NK-92 (cell line): Measurements from ENCODE around the gene DLGAP3.

Experiments
- DNase-seq: peaks from one replicate; lab custom pipeline; 2025; ENCODE audit not compliant: unreplicated experiment; lab: John Stamatoyannopoulos, UW

DLGAP3 gene

DNA sequence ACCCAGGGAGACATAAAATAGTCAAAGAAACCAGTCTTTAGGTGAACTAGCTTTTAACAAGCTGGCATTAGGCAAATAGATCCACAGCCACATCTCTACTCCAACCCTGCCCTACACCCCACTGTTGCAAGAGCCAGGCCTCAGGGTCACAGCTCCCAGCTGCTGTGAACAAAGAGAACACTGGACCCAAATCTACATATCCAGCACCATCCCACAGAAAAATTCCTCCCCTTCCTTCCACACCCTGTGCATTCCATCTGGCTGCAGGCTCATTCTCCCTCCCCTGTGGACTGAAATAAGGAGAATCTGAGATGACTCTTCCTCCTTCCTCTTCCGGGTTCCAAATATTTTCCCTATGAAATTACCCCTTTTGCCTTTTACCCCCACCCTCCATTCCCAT is 23.2 kb downstream of the DLGAP3 start:
- no peak for DNase-seq

DNA sequence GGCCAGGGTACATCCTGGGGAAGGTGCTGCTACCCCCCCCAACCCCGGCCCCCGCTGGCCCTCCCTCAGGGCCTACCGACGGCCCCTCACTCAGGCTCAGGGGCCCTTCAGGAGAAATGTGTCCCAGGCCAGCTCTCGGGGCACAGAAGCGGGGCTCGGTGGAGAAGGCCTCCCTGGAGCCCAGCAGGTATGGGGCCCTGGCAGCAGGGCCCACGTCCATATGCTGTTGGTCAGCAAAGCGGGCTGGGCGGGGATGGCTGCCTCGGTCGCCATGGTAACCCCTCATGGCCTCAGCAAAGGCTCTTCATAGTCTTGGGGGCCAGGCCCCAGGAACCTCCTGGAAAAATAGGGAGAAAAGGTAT is 24.4 kb downstream of the DLGAP3 start:
- DNase-seq, result no peak

DNA sequence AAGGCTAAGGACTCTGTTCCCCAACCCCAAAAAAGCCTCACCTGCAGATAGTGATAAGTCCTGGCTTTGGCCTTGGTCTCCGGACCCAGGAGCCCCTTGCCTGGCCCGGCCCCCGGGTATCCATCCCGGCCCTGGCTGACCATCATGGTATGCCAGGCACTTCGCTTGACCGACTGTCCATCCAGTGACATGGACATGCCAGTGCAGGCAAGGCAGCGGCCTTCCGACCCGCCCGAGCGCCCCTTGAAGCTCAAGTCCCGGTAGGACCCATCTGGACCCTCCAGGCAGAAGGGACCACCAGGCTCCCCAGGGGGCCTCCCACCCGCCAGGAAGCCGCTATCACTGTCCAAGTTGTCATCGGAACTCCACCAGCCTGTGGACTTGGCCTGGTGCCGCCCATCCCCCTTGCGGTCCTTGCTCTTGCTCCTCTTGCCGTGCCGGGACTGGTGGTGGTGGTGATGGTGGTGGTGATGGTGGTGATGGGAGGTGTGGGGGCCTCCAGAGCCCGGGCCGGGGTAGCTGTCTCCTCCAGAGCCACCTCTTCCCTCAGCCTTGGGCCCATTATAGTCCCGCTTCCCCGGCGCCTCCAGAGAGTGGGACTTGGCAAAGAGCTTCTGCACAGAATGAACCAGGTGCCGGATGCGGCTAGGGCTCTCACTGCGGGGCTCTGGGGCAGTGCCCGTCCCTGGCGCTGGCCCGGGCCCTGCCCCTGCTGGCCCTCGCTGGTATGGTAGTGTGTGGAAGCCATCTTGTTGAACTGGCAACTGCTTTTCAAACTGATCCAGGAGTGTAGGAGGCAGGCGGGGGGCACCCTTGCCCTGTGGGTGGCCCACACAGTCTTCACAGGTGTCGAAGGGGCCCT is 25.0 kb downstream of the DLGAP3 start:
- no peak for DNase-seq

DNA sequence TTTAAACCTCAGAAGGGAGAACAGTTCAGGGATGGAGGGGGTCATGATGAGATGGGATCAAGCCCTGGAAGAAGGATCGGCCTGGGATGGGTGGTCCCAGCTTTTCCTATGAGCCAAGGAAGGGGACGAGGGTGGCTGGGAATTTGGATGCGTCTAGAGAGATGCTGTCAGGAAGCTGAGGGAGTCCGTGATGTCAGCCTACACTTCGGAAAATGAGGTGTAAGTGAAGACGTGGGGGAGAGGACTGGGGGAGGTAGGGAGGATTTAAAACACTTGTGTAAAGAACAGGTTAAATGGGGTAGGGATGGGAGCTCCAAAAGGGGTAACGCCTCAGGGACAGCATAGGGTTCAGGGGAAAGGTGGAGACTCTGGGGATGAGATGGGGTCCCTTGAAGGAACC is 27.5 kb downstream of the DLGAP3 start:
- DNase-seq, result no peak

DNA sequence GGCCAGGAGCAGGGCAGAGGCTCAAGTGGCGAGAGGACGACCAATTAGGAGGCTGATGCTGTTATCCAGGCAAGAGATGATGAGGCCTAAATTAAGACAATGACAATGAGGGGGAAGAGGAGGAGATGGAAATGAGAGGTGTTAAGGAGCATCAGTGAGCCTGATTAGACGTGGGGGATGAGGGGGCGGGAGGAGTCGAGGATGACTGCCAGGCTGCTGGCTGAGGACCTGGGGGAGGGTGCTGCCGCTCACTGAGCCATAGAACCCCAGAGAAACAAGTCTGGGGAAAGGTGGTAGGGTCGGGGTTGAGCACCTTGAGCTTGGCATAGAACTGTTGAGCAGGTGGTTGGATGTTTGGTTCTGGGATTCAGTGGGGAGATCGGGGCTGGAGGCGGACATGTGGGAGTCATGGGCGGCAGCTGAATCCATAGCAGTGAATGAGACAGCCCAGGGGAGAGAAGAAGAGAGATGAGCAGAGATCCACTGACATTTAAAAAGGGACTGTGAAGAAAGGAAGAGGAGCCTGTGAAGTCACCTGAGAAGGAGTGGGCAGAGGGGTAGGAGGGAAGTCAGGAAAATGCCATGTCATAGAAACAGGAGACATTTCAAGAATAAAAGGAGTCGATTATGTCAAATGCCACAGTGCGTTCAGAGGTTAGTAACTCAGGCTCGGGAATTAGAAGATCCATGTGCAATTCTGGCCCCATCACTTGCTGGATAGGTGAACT is 28.5 kb downstream of the DLGAP3 start:
- DNase-seq, result no peak

DNA sequence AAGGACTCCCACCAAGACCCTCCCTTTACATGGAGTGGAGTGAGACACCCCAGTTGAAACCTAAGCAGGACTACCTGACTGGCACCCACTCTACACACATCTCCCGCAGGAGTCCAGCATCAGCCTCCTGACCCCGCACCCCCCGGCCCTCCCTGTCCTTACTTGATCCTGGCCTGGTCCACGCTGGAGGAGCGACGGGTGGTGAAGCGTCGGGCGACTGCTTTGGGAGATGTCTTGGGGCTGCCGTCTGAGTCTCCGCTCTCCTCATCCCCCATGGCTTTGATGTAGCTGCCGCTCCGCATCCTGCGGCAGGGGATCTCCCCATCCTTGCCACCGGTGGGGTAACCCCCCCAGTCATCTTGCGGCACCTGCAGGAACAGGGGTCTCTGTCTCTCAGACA is 29.5 kb downstream of the DLGAP3 start:
- DNase-seq, result no peak

DNA sequence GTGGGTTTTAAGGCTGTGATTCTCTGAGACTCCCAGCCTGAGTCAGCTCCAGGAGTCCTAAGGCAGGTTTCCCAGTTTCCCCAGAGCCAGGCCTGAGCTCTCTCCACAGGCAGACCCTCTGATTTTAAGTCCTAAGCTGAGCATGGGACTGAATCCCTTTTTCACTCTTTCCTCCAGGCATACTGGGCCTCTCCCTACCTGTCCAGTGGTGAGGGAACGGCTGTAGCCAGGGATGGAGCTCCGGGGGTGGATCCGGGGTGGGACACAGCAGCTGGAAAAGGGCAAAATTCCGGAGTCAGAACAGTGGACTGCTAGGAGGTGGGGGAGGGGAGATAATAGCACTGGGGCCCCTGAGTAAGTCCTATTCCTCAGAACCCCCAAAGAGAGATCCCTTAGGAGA is 30.0 kb downstream of the DLGAP3 start:
- DNase-seq, result no peak

DNA sequence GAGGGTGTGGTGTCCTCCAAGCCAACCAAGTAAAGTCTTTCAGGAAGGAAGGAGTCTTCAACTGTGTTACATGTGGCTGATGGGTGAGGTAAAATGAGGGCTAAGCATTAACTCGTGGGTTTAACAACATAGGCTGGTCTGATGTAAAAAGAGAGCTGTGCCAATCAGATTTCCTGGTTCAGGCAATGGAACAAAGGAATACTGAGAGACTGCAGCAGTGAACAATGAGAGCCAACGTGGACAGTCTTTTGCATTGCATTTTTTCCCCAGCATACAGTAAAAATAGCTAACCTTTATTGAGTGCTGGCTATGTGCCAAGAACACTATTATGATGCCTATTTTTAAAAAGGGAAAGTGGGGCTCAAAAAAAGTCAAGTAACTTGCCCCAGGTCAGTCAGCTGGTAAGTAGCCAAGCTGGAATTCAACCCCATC is 31.1 kb downstream of the DLGAP3 start:
- DNase-seq, result no peak

DNA sequence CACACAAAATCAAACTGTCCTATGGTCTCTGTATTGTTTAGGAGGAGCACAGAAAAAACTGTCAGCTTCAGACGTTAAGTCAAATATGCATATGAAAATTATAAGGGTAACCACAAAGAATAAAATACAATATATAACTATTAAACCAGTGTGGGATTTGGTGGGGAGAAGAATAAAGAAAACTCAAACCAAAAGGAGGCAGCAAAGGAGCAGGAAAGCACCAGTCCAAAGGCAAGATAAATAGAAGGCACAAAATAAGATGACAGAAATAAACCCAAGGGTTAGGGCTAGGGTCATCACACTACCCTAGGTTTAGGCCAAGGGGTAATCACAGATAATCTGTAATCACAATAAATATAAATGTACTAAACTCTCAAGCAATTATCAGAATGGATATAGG is 32.8 kb downstream of the DLGAP3 start:
- no peak for DNase-seq

DNA sequence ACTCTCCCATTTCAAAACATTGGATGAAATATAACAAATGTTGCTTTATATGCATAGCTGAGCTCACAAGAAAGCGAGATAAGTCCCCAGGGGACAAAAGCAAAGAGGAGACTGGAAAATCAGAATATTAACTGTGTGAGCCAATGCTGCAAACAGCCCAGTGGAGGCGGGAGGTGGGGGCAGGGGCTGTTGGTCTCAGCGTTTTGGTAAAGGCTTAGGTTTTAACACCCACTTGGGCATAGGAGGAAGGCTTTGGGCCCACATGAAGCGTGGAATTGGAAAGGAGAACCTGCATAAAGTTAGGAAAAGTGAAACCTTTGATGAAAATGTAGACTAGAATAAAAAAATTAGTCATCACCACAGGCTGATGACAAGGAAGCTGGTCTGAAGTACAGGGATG is 39.7 kb downstream of the DLGAP3 start:
- no peak for DNase-seq

DNA sequence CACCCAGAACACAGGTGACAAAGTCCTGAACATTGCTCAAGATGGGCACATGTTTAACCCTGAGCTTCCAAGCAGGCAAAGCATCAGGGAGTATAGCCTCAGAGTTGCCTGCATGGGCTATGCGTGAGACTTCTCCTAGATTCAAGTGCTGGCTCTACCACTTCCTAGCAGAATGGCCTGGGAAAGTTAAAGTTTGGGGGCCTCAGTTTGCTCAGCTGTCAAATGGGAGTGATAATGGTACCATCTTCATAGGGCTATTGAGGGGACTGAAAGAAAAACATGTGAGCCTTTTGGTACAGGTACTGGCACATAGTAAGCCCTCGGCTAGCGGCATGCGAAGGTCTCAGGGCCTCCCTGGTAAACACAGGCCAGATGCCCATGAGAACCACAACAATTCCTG is 41.9 kb downstream of the DLGAP3 start:
- DNase-seq, result no peak

DNA sequence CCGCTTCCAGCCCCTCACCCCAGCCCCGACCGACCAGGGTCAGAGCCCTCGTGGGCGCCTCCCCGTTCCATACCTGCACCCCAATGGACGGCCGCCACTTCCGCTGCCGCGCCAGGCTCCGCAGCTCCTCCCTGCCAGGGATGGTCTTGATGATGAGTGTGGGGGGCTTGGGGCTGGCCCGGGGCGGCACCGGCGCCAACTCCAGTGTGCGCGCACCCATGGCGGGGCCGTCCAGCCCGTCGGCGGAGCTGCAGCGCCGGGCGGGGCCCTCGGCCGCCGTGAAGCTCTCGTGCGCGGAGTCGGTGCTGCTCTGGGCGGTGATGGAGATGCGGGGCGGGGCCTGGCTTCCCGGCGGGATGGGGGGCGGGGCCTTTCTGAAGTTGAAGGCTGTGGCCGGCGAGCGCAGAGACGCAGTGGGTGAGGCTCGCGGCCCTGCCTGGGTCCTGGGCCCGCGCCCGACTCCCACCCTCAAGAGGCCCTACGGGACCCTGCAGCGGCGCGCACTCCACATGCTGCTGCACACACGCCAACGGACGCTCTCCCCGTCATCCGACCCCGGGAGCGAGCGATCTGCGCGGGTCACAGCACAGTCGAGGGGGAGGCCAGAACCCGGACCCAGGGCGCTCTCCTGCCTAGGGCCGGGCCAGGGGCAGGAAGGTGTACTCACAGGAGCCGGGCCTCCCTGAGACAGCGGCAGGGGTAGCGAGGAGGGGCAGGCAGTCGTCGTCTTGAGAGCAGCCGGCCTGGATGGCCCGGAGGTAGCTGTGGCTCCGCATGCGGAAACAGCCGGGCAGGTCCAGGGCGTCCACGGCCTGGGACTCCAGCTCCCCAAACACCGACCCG is 43.8 kb downstream of the DLGAP3 start:
- no peak for DNase-seq

DNA sequence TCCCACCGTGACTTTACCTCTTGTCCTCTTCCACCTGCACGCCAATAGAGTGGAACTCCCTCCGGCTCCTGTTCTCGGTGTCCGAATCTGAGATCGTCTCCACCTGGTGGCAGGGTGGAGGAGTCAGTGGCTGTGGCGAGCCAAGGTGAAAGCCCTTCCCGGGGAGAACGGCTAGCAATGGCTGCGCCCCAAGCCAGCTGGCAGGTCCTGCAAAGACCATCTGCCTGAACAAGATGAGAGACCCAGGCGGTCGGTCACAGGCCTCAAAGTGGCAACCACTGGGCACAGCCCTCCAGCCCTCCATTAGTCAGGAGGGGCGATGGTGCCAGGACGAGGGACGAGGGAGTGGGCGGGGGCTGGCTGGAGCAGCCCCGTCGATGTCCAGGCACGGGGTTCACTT is 44.5 kb downstream of the DLGAP3 start:
- DNase-seq, result no peak

DNA sequence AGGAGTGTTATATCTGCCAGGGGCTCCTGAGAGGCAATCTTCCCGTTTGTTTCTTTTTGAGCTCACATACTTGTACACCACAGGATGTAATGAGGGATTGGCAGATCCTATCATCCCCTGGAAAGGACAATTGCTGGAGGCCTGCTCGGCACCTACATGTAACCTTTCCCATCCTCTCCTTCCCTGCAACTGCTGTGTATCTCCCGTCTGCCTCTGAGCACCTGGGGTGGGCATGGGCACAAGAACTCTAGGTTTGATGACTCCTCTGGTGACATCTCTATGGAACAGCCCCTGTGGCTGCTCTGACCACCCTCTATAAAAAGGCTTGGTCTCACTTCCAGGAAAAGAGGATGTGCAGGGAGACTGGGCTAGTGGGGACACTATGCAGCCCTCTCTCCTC is 44.9 kb downstream of the DLGAP3 start:
- no peak for DNase-seq

DNA sequence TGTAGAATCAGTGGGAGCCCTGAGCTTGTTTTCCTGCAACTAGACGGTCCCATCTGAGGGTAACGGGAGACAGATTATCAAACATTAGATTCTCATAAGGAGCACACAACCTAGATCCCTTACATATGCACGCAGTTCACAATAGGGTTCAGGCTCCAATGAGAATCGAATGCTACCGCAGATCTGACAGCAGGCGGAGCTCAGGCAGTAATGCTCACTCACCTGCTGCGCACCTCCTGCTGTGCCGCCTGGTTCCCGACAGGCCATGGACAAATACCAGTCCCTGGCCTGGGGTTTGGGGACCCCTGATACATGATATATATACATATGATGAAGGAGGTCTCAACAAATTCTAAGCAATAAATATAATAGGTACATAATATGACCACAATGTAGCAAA is 50.2 kb downstream of the DLGAP3 start:
- no peak for DNase-seq

DNA sequence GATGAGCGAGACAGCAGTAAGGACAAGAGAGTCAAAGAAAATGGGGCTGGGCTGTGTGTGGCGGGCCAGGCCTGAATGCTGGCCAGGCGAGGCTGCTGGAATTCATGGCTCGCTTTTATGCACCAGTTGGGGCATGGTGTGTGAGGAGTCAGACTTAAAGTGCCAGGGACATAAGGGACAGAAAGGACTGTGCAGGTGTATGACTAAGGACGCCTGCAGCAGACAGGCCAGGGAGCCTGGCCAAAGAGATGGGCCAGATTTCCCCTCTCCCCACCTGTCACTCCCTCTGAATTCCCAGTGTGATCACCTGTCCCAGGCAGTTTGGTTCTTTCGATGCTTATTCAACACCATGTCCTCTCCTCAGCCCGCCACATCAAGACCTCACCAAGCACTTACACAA is 53.0 kb downstream of the DLGAP3 start:
- DNase-seq, result no peak

DNA sequence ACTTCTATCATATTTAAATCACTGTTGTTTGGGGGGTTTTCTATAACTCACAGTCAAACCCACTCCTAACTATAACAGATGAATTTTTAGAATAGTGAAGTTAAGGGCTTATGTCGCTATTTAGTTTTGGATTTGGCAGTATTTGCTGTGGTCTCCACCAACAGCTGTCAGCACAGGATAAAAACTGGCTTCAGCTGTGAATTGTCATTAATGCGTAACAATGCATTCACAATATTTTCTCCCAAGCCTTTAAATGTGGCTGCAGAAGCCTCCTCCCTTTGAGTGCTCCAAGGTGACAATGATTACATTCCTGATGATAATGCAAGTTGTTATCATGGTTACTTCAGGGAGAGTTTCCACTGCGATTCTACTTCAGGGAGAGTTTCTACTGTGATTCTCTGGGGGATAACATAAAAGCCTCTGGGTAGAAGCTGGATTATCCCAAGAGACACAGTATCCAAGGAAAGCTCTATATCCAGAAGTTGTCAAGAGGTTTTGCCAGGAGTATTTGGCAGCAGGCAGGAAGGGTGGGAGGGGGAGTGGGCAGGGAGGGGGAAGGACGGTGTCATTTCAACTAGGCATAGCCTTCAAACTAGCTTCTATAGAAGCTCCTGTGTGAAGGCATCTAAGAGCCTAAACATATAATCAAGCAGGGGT is 55.0 kb downstream of the DLGAP3 start:
- DNase-seq, result no peak

DNA sequence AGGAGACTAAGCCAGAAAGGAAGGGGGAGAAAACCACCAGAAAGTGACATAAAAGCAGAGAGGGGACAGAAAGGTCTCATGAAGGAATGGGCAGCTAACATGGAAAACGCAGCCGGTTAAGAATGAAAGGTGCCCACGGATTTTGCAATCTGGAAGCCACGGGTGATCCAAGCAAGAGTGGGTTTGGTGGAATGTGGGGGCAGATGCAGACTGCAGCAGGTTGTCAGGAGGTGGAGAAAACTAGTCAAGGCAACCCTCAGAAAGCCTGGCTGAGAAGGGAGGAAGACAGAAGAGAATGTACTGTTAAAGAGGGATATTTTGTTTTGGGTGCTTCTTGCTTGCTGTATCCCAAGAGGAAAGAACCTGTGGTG is 57.3 kb downstream of the DLGAP3 start:
- no peak for DNase-seq

DNA sequence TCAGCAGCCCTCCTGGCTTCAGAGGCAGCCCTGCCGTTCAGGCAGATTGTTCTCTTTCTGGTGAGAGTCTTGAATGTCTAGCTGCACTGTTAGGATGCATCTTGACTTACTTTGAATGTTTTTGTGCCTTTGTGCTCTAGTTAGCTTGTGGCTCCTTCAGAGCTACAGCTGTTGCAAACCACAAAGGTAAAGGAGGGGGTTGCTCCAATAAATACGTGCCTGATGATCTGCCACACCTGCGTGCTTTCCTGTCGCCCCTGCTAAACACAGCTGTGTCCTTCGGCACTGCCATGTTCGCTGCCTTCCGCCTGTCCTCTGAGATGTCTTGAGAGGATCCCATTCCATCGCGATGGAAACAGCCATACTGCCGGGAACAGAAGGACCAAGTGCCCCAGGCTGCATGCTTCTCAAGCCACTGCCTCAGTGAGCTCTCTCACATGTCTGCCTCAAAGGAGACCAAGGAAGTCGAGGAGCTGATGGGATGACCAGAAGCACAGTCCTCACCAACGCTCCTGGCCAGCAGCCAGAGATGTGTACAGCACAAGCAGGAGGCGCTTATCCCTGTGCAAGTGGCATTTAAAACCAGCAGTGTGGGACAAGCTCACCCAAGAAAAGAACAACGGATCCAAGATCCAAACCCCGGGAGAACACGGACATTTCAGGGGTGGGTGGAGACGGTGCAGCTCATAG is 57.9 kb downstream of the DLGAP3 start:
- DNase-seq, result no peak

DNA sequence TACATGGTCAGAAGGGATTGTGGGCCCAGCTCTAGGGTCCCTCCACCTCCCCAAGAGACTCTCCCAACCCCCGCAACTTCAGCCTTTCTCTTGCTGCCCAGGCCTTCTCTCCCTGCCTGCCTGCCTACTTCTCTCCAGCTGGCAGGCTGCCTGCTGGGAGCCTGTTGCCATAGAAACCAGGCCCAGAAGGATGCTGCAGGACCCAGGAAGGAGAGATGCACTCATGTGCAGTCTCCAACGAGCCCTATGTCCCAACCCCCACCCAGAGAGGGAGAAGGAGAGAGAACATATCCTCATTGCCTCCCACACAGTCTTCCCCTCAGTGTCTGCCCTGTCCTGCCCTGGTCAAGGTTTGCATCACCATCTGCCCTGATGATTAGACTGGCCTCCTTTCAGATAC is 59.1 kb downstream of the DLGAP3 start:
- DNase-seq, result no peak

DNA sequence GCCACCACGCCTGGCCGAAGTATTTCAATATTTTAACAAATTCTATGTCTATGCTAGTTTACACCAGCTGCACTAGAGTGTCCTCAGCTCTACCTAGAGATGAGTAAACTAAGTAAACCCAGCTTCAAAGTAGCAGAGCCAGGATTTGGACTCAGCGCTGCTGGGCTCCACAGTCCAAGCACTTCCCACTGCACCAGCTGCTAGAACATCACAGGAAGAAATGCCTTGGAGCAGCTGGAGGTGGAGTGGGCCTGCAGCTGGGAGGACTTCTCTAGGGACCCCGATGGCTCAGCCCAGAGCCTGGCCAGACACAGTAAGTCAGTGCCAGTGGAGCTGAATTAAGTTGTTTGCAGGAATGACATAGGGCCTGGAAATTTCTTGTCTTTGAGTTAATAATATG is 59.7 kb downstream of the DLGAP3 start:
- DNase-seq, result no peak
